ENCODE measurements around the gene SULT1C3.

SULT1C3 gene

DNA sequence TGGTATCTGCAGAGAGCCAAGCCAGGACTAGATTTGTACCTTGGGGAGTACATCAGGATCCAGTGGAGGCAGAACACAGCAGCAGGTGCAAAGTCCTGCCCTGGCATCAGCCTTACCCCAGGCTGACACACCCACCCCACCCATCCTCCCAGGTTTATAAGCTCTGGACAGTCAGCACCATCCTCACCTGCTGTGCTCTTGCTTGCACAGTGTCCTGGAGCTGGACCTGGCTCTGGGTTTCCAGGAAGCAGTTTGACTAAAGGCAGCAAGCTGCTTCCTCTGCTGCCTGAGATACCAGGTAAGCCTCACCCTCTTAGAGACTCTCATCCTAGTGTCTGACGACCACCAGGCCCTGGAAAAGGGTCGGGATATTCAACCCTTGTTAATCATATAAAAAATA is at the start of gene SULT1C3:
SULT1C3 (plus strand) TSS at position 183 of the 400 bp plus-strand sequence. CDS start 7,227 bp downstream, outside the sequence.
- no peak for DNase-seq

- DNase-seq: no peak
These were observed 46.5 kb upstream of the SULT1C3 start for GRCh38 chr2:108193251-108193650.

DNA sequence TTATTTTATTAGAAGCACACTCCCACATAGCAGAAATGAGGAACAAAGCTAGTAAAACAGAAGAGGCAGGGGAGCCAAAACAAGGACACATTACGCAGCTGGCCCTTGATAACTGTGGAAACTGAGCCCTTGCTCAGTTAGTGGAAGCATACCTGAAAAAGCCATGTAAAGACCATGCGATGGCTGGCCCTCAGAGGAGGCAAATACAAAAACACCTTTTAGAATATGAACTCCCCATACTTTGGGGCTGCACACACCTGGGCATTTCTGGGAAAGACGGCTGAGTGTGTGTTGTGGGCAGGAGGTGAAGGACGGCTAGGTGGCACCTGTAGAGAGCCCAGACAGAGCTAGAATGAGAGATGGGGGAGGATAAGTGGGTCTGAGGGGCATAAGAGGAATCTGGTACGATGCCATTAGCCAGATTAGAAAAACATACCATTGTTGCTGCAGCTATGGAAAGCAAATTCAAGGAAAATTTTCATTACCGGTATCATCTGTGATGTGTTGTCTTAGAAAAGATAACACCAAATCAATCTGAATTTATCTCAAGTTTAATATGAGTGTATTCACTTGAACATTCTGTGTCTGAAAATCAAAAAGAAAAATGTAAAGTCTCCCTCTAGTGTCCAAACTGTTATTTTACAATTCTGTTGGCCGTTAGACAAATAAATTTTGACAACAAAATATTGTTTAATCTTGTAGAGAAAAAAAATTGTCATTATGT is 45.2 kb upstream of the SULT1C3 start:
- no peak for DNase-seq

GRCh38 chr2:108195133-108195439 is 44.7 kb upstream of the SULT1C3 start:
- DNase-seq: no peak

GRCh38 chr2:108199726-108200125 is 40.0 kb upstream of the SULT1C3 start:
- no peak for DNase-seq

DNA sequence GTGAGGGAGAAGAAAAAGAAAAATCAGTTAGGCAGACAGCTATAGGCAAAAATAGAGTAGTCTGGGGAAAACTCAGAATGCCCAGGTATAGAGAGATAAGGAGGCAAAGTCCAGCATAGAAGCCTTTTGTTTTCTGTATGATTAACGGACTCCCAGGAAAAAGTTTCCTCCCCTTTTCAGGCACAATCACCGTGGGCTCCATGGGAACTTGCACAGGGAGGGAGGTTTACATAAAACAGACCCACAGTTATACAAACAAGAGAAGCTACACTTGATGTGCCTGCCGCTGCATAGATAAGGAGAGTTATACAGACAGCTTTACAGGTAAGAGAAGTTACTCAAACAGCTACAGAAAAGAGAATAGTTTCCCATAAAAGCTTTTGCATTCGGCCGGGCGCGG is 39.2 kb upstream of the SULT1C3 start:
- DNase-seq: no peak

DNA sequence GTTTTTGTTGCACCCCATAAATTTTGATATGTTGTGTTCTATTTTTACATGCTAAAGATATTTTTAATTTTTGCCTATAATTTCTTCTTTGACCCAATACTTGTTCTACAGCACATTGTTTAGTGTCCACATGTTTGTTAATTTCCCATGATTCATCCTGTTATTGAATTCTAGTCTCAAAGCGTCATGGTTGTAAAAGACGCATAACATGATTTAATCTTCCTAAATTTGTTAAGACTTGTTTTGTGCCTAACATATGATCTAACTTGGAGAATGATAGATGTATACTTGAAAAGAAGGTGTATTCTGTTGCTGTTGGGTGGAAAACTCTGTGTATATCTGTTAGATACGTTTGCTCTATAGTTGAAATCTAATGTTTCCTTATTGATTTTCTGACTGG is 27.1 kb upstream of the SULT1C3 start:
- no peak for DNase-seq

DNA sequence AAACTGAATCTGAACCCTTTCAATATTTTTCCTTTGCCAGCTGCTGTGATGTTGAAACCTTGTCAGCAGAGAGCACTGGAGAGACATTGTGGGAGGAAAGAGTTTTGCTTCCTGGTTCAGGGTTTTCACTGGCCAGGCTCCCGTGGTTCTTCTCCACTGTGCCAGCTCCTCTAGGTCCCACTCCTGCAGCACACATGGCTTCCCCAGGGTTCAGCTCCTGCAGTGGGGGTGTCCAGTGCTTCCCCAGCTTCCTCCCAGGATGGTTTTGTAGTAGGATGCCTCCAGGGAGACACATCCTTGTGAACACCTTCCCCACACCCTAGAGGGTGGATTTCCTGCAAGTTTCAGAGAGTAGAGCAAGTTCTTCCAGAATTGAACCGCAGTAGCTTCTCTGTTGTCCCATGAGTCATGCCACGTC is 24.0 kb upstream of the SULT1C3 start:
- DNase-seq: peak in 1 of 2 experiments; percentile 31

- no peak for DNase-seq
These were observed 22.6 kb upstream of the SULT1C3 start for GRCh38 chr2:108217211-108217610.

- no peak for DNase-seq
These were observed 20.1 kb upstream of the SULT1C3 start for GRCh38 chr2:108219688-108220087.

DNA sequence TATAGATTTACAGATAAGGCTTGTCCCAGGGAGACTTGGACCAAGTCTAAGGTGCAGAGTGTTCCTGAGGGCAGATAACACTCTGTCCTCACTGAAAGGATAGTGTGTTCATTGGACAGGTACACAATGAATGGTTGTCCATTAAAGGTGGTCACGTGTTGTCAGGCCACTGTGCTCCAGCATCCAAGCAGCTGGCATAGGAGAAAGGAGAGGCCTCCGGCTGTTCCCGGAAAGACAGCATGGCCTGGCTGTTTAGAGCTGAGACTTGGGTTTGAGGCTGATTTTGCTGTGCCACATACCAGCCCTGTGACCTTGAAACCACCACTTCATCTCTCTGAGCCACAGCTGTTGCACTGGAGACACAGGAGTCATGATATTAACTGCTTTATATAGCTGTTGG is 19.6 kb upstream of the SULT1C3 start:
- DNase-seq: no peak

DNA sequence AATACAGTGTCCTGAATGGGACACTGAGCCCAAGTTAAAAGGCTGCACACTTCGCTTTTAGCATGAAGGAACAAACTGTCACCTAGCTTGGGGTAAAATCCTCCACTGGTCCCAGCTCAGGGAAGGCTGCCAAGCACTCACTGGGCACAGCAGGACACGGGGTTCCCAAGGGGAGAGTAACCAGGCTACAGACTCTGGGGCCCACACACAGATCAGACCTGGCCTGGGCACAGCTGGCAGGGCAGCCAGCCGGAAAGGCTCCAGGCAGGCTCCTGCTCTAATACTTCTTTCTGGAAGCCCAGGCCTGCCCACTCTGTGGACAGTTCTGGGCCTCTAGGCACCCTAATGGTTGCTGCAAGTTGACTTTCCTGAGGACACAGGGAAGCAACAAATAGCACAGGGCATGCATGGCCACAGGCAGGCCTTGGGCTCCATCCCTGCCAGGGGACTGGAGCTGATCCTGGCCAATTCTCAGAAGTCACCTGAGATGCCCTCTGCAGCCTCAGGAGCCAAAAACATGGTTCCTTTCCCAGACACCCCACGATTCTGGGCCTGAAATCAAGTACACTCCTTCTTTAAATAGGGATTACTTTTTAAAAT is 18.7 kb upstream of the SULT1C3 start:
- DNase-seq: peak; percentile 4 to 45

GRCh38 chr2:108222261-108222660 is 17.5 kb upstream of the SULT1C3 start:
- peak in 1 of 2 experiments; percentile 23 for DNase-seq

DNA sequence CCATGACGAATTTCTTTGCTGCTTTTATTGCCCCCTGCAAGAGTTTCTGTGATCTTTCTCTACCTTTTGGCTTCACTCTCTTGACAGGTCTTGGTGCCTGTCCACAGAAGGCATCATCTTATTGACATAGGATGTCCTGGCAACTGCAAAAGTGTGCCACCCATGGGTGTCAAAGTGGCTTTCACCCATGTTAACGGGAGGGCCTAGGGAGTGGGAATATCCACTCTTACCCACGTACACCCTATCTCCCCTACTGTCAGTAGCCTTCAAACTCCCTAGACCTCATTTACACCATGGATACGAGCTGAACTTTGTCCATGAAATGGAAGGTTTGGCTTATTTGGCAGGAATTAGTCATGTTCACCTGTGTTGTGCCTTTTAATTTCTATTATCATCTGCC is 16.2 kb upstream of the SULT1C3 start:
- no peak for DNase-seq

DNA sequence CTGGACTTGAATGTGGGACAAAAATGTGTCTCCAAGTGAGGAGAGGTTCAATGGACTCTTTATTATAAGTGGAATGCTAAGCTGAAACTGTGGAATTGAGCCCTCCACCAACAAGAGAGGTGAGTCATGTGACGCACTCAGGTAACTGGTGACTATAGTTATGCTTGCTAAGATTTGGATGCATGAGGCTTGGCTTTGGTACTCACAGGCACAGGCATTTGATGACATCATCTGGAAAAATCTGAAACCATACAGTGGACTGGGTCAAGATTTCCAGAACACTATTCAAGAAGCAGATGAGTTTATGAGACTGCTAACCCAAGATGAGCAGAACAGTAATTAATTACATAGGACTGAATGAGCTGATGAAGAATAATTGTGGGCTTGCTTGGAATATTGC is 15.7 kb upstream of the SULT1C3 start:
- no peak for DNase-seq

- no peak for DNase-seq
These were observed 13.2 kb upstream of the SULT1C3 start for GRCh38 chr2:108226564-108226963.

DNA sequence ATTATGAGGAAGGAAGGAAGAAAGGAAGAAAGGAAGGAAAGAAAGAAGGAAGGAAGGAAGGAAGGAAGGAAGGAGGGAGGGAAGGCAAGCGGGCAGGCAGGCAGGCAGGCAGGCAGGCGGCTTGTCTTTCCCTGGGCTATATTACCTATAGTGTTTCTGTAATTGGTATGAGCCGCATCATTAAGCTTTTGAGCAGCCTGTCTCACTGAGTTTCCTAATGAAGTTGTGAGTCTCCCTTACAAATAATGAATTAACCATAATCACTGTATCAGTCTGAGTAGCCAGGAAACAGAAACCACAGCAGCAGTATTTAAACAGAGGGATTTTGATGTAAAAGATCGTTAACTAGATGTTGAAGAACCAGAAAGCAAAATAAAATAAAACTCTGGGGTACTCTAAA is 11.8 kb upstream of the SULT1C3 start:
- no peak for DNase-seq

DNA sequence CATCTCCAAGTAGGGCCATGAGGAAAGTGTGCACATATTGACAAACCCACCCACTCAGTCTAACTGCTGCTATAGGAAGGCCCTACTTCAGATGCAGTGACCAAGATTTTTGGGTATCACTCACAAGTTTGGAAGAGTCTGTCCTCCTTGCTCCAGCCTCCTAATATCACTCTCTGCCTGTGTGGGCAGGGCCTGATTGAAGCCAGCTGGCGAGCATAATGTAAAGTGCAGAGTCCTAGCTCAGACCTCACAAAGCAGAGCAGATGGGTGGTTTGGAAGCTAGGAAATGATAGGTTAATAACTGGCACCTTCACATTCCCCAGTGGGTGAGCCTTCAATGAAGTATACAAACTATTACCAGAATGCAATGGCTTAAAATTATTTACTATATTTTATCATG is 11.2 kb upstream of the SULT1C3 start:
- no peak for DNase-seq

GRCh38 chr2:108229875-108230274 is 9.9 kb upstream of the SULT1C3 start:
- DNase-seq: no peak

GRCh38 chr2:108235577-108235976 is 4.2 kb upstream of the SULT1C3 start:
- DNase-seq: no peak

DNA sequence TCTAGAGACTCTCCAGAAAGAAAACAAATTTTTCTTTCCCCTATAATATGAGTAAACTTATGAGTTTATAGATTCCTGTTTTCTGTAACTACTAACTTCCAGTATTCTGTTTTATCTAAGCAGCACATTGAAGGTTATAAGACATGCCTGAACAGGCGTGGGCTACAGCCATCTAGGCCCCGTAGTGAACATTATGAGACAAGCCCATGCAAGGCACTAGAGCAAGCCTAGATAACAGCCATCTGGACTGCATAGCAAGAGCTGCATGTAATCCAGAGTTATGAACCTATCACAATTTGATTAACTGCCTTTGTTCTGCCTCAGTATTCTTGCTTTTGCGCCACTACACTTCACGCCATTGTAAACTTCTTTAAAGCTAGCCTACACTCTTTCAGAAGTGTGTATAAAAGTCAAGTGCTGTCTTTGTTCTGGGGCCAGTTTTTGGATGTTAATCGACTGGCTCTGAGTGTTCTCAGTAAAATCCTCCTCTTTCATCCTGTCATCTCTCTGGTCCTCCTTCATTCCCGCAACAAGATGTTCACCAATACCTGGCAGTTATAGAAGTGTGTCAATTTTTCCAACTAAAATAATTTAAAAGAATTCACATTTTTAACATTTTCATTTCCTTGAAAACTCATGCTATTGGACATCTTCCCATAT is 3.0 kb upstream of the SULT1C3 start:
- no peak for DNase-seq

GRCh38 chr2:108240966-108241365 is 1.2 kb downstream of the SULT1C3 start:
- DNase-seq: no peak

DNA sequence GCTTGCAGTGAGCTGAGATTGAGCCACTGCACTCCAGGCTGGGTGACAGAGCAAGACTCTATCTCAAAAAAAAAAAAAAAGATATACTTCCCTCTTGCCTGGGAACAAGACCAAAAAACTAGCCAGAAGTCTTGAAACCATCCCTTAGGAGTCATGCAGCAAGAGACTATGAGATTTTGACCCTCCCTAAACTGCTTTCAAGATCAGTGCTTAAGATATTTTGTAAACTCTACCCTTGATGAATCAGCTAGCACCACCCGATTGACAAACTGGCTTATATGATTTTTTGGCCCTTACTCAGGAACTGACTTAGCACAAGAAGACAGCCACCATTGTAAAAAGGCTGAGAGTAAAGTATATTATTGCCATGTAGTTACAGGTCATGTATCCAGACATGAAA is 3.8 kb downstream of the SULT1C3 start:
- no peak for DNase-seq

DNA sequence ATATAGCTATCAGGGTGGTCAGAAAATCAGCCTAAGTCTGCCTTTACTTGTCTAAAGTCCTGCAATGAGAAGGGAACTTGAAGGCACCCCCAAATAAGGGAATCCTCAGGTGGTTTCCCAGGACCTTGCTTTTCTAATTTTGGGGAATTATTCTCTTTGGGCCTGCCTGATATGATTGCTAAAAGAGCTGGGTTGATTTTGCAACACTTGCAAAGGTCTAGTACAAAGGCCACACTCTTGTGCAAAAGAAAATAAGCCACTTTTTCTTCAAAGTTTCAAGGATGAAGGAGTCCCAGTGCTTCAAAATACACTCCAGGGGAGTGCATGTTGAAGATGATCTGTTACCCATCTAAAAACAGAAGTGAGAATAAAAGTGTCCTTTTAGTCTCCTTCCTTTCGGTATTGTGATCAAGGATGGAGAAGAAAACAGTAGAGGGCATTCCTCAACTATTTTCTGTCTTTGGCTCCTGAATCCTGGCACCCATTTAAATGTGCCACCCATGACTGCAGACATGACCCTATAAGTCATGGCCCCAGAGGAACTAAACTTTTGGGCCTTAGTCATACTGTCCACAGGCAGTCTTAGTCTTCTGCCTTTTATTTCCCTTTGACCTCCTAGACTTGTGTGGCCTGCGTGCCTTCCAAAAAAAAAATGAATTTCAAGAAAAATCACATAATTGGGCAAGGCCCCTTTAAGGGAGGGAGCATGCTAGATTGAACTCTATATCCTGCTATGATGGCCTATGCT is 5.1 kb downstream of the SULT1C3 start:
- DNase-seq: no peak

Data from NCI-H446 (cell line).